HG03025 (cell line): ENCODE measurements around the gene C1QL1.

Experiments used
- ATAC-seq: cut with Tn5 transposase; IDR thresholded peaks from one replicate; pipeline ENCODE4 v1.9.1; 2021; ENCODE audit warnings: mild to moderate bottlenecking, moderate library complexity; ENCODE audit not compliant: unreplicated experiment, low FRiP score

C1QL1 gene

DNA sequence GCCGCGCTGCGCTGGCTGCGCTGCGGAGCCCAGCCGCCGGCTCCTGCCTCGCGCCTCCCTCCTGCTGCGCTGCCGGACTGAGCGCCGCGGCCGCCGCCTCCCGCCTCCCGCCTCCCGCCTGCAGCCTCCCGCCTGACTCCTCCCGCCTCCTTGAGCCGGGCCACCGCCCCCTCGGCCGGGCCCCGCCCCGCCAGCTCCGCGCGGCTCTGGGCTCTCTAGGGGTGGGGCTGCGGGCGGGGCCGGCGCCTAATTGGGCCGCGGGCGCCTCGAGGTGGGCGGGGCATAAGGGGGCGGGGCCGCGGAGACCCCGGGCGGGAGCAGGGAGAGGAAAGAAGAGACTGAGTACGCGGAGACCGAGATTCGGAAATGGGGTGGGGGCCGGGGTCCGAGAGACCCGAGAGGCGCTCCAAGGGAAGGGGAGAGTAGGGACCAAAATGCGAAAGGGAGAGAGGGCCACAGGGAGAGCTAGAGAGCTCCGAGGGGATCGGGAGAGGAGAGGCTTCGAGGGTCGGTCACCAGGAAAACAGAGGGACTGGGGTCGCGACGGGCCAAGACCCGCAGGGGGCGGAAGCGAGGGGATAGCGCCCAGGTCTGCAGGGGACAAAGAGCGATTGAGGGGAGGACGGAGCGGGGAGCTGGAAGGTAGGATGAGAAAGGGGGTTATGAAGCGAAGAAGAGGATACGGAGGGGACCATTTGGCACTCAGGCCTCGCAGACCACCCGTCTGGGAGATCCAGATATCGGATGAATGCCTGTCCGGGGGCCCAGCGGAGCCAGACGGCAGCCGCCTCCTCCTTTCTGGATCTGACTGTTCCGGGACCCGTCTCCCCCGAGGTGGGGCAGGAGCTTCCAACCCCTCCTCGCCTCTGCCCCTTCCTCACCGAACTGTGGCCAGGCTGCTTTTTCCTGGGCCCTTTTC is at the start of gene C1QL1:
C1QL1 (minus strand) TSS at position 79 of the 919 bp plus-strand sequence. CDS start 255 bp downstream, outside the sequence.
- ATAC-seq = peak; percentile 56

DNA sequence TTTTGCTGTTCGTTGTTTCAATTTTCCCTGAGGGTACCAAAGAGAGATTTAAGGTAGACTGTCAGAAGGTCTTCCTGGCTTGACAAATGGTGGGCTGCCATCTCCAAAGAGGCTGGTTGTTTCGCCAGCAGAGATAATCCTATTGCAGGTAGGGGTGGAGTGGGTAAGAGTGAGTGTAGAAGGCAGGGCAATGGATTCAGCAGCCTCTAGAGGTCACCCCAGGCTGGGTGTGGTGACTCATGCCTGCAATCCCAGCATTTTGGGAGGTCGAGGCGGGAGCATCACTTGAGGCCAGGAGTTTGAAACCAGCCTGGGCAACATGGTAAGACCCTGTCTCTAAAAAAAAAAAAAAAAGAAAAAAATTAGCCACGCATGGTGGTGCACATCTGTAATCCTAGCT is 48.7 kb upstream of the C1QL1 start:
- no peak for ATAC-seq

- ATAC-seq = no peak
Measured at GRCh38 chr17:45016237-45016636, 48.1 kb upstream of the C1QL1 start.

DNA sequence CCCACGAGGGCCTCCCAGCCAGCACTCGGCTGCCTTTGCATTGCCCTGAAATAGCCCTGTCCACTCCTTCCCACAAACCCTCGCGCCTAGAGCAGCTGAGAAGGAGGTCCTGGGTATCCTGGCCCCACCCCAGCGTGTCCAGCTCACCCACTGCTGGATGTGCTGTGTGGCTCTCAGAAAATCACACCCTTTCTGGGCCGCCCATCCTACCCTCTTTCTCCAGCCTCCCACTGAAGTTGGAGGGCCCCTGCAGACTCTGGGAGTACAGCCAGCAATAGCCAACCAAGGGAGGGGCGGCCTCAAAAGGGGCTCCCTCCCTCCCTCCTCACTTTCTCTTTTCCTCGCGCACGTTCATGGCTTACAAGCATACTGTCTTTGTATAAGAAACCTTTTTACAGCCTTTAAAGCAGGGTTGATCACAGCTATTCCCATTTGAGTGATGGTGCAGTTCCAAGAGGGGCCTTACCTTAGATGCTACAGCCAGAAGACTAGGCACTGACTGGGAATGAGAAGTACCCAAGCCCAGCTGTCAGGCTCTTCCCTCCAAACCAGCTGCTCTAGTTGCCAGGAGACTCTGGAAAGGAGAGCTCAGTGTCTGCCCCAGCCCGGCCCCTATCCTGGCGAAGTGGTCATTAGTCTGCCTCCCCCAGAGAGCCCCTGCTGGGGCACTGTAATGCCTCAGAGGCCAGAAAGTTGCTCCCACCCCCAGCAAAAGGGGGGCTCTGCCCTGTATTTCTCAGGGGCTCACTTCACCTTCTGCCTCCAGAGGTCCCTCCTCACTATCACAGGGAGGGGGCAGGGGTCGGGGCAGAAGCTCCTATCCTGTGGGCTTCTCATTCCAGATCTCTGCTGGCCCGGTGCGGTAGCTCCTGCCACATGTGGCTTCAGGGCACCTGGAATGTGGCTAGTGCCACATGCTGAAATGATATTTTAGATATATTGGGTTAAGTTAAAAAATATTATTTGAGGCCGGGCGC is 45.2 kb upstream of the C1QL1 start:
- ATAC-seq = no peak

DNA sequence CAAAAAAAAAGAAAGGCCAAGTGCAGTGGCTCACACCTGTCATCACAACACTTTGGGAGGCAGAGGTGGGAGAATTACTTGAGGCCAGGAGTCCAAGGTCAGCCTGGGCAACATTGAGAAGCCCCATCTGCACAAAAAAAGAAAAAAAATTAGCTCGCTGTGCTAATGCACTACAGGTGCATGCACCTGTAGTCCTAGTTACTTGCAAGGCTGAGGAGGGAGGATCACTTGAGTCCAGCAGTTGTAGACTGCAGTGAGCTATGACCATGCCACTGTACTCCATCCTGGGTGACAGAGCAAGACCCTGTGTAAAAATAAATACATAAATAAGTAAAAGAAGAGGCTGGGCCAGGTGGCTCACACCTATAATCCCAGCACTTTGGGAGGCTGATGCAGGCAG is 43.7 kb upstream of the C1QL1 start:
- ATAC-seq = no peak

DNA sequence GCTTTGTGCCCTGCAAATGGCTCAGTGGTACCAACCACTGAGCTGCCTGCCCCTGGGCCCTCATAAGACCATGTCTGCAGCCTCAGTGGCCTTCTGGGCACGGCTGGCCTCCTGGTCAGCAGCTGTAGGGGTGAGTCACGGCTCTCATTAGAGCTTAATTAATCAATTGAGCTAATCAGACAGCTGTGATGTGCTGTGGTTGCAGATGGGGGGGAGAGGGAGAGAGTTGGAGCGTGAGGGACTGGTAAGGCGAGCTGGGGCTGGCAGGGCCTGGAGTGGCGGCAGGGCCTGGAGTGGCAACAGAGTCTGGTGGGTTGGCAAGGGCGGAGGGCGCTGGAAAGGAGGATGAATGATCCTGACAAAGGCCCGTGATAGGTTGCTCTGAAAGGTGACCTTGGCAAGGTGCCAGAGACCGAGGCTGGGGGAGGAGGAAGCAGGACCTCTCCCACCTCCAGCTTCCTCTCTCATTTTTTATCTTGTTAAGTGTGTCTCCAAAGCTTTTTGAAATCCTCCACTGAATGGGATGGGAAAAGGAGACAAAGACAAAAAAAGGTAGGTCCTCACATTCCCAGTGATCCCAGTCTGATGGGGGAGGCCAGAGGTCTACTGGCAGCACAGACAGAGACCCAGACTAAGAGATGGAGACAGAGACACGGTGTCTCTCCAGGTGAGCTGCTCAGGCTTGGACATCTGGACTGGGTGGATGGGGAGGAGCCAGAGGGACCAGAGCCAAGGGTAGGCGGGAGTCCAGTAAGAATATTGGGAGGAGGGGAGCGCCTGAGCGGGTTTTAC is 41.8 kb upstream of the C1QL1 start:
- no peak for ATAC-seq

GRCh38 chr17:45008216-45008615 is 40.1 kb upstream of the C1QL1 start:
- no peak for ATAC-seq

GRCh38 chr17:45006927-45007461 is 38.9 kb upstream of the C1QL1 start:
- ATAC-seq = no peak

DNA sequence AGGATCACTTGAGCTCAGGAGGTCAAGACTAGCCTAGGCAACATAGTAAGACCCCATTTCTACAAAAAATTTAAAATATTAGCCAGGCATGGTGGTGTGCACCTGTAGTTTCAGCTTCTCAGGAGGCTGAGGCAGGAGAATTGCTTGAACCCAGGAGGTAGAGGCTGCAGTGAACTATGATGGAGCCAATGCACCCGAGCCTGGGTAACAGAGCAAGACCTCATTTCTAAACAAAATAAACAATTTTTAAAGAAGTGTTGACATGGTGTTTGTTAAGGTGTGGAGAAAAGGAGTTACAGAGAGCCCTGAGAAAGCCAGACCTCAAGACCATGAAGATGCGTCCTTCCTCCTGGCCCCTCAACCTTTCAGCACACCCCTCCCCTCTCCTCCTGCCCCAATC is 37.6 kb upstream of the C1QL1 start:
- no peak for ATAC-seq

- ATAC-seq = no peak
Measured at GRCh38 chr17:45004388-45004787, 36.3 kb upstream of the C1QL1 start.

DNA sequence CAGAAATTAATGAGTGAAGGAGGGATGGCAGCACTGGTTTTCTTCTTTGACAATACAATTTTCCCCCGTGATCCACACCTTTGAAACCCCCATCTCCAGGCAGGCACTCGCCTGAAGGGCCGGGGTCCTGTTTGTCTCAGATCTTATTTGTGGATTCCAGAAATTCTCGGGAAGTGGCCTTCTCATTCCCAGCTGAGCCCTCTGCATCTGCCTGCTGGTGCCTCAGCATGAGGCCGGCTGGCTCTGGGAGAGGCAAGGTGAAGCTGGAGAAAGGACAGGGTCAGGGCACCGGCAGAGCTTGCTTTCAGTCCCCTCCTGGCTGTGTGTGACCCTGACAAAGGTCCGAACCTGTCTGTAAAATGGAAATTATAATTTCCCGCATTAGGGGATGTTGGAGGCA is 35.8 kb upstream of the C1QL1 start:
- ATAC-seq = no peak

- ATAC-seq = no peak
Measured at GRCh38 chr17:45001310-45001709, 33.2 kb upstream of the C1QL1 start.

DNA sequence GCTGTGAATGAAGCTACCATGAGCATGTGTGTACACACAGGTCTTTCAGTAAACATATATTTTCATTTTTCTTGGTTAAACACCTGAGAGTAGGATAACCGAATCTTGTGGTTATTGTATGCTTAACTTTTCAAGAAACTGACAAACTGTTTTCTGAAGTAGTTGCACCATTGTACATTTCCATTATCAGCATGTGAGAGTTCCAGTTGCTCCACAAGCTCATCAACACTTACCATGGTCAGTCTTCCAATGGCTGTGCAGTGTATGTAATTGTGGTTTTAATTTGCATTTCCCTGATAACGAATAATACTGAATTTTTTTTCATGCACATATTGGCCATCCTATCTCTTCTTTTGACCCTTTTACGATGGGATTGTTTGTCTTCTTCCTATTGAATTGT is 31.3 kb upstream of the C1QL1 start:
- no peak for ATAC-seq

DNA sequence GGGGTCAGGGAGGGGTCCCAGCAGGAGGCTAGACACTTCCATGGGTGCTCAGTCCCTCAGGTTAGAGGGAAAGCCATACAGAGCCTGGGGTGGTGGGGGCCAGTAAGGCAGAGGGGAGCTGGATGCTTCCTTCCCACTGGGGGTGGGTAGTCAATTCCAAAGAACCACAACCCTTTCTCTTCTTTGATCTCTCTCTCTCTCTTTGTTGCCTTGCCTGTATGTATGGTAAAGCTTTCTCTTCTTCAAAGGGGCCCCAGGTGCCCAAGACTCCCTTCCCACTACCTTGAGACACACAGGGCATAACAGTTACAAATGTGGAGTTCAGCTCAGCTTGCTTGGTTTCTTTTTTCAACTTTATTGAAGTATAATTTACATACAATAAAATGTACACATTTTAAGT is 30.5 kb upstream of the C1QL1 start:
- ATAC-seq = no peak

DNA sequence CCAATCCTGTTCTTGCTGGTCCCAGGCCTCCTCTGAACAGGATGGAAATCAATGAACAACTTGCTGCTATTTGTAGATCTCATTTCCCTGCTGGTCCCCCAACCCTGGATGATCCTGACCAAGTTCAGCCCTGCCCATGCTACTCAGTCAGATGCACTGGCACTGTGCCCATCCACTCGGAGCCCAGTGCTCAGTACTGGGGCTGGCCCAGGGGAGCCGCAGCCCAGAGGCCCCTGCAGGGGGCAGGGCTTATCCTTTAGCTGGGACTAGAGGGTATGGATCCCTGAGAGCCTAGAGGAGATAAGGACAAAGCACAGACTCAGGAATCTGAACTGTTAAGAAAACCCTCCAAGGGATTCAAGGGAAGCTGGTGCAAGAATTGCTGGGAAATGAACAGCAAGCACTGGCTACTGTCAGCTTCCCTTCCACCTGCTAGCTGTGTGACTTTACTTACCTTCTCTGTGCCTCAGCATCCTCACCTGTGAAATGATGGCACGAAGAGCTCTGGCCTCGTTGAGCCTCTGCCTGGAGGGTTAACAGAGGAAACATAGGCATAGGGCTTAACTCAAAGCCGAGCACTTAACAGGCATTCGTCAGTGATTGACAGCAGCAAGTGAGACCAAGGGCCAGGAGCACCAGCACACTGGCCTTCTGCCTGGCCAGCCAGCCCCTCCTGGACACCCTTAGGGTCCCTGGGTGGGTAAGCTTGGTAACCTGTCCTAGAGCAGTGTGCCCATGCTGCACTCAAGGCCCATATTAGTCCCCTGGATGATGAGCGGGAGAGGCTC is 29.8 kb upstream of the C1QL1 start:
- no peak for ATAC-seq

DNA sequence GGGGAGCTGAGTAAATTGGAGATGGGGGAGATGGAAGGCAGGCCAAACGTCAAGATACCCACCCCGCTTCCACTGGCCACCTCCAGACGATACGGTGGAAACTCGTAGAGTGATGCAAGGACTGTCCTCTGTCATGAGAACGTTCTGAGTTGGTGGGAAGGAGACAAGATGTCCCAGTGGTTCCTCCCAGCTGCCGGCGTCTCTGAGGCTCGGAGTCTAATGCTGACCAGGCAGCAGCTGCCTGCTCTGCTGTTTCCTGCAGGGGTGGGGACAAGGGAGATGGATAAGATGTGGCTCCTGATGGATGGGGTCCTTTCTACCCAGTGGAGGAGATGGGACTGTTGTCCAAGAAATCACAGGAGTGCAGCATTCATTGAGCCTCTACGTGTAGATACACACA is 28.2 kb upstream of the C1QL1 start:
- ATAC-seq = no peak

- no peak for ATAC-seq
Measured at GRCh38 chr17:44995436-44996001, 27.4 kb upstream of the C1QL1 start.

GRCh38 chr17:44992242-44992939 is 24.3 kb upstream of the C1QL1 start:
- ATAC-seq = no peak
